GM12892 (cell line): ENCODE results near the gene C14orf39.
"Not testable (repeated sequence)": the region's sequence is repeated elsewhere in the genome, so short reads cannot be mapped to it uniquely, and the experiment has no call there.

ENCODE experiments used
- DNase-seq: peaks from one replicate; pipeline ENCODE4 v3.0.0; 2011; ENCODE audit not compliant: insufficient read length
- FAIRE-seq: peaks from 2 replicates; lab custom pipeline; 2011; peaks lifted over from hg19 to GRCh38; lab: Jason Lieb, UNC
- POLR2A ChIP-seq: IDR thresholded peaks from 2 replicates; pipeline ENCODE4 v1.6.1; 2011; ENCODE audit warnings: low read depth, low read length, control low read depth
- POLR2AphosphoS5 ChIP-seq: IDR thresholded peaks from 2 replicates; pipeline ENCODE4 v1.6.1; 2011; ENCODE audit warnings: low read depth, low read length, control low read depth
- TAF1 ChIP-seq: IDR thresholded peaks from 2 replicates; pipeline ENCODE4 v1.6.1; 2011; ENCODE audit warnings: low read depth, mild to moderate bottlenecking, control low read depth, low read length, borderline replicate concordance

C14orf39 gene

GRCh38 chr14:60487211-60487610, 1.3 kb upstream of the C14orf39 start:
- no peak for FAIRE-seq
- TF ChIP-seq POLR2AphosphoS5 = no peak
- no peak for TF ChIP-seq POLR2A
- no peak for TF ChIP-seq TAF1
- DNase-seq = no peak

GRCh38 chr14:60485057-60485597, 736 bp downstream of the C14orf39 start:
- FAIRE-seq (no peak), DNase-seq (no peak)
- TF ChIP-seq POLR2A (no peak), POLR2AphosphoS5 (no peak), TAF1 (no peak)

GRCh38 chr14:60482743-60483142, 3.1 kb downstream of the C14orf39 start:
- no peak for FAIRE-seq
- DNase-seq = no peak
- TF ChIP-seq POLR2A (no peak), POLR2AphosphoS5 (no peak), TAF1 (no peak)

- DNase-seq, FAIRE-seq: not testable (repeated sequence)
These were observed 5.6 kb downstream of the C14orf39 start for GRCh38 chr14:60480248-60480647.

- no peak for FAIRE-seq
- TF ChIP-seq POLR2AphosphoS5 = no peak
- TF ChIP-seq POLR2A = no peak
- TF ChIP-seq TAF1 = no peak
- no peak for DNase-seq
These were observed 30.0 kb downstream of the C14orf39 start for GRCh38 chr14:60455875-60456274.

GRCh38 chr14:60430276-60430675, 55.6 kb downstream of the C14orf39 start:
- FAIRE-seq (no peak), DNase-seq (no peak)
- TF ChIP-seq POLR2AphosphoS5 = no peak
- TF ChIP-seq POLR2A = no peak
- no peak for TF ChIP-seq TAF1

- no peak for TF ChIP-seq POLR2AphosphoS5
- no peak for TF ChIP-seq TAF1
- TF ChIP-seq POLR2A = no peak
- no peak for DNase-seq
- FAIRE-seq = no peak
These were observed 65.8 kb downstream of the C14orf39 start for GRCh38 chr14:60420050-60420449.

- peak; percentile 95 for FAIRE-seq
- not testable (repeated sequence) for DNase-seq
These were observed 88.3 kb downstream of the C14orf39 start for GRCh38 chr14:60397550-60397949.

- DNase-seq (no peak), FAIRE-seq (no peak)
- TF ChIP-seq POLR2AphosphoS5 (no peak), POLR2A (no peak), TAF1 (no peak)
These were observed 89.0 kb downstream of the C14orf39 start for GRCh38 chr14:60396718-60397343.
